Spleen (tissue), 7 donors: Measurements from ENCODE around the gene STX18.

Experiments
- POLR2A ChIP-seq, 3 donors: fragments of 450-650 bp; IDR thresholded peaks; one replicate each; pipeline ENCODE4 v1.5.1; 2017; ENCODE audit warnings: antibody characterized with exemption in 3 of 3, mild to moderate bottlenecking in 1 of 3
- POLR2AphosphoS5 ChIP-seq, 3 donors: sonication (generic); formaldehyde crosslinking; IDR thresholded peaks; one replicate each; pipeline ENCODE4 v1.5.1; 2017; ENCODE audit warnings: antibody characterized with exemption in 3 of 3
- TF ChIP-seq, protein P1 (sequence below), 11 experiments: fragments of 200-600 bp in 7 of 11; fragments of 450-650 bp in 4 of 11; sonication (generic) in 4 of 11; IDR thresholded peaks in 8 of 11; conservative IDR thresholded peaks in 3 of 11; 1 replicate in 7 of 11; 2 replicates in 4 of 11; pipeline versions ENCODE4 v1.4.0 to v1.8.0; 2016 to 2021; ENCODE audit warnings: antibody characterized with exemption in 11 of 11, inconsistent platforms in 4 of 11, mild to moderate bottlenecking in 1 of 11
- donor health status: DM: no; HTN: no; CAD: no; lungs with moderate emphysema.
- donor health status: DM: no; HTN: no; CAD: no.
- donor health status: DM: no; HTN: no; CAD: no.

DNA sequence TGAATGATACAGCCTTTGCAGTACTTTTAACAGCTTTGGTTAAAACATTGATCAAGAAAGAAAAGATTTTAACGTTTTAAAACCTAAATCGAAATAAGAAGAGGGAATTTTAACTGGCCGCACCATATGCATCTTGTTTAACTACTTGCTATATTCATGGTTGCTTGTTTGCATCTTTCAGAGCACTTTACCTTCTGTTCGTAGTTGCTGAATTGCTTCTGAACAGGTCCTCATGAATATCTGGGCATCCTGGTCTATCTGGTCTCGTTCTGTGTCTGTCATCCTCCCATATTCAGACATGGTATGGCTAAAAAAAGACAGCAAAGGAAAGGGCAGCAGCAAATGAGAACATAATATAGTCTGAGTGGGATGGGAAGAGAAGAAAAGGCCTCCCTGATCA lies 82.7 kb downstream of the STX18 start:
- TF ChIP-seq POLR2A (IDR thresholded peaks at IDR 0.05) (no peak), POLR2AphosphoS5 (IDR thresholded peaks at IDR 0.05) (no peak)
- TF ChIP-seq, protein P1, sequence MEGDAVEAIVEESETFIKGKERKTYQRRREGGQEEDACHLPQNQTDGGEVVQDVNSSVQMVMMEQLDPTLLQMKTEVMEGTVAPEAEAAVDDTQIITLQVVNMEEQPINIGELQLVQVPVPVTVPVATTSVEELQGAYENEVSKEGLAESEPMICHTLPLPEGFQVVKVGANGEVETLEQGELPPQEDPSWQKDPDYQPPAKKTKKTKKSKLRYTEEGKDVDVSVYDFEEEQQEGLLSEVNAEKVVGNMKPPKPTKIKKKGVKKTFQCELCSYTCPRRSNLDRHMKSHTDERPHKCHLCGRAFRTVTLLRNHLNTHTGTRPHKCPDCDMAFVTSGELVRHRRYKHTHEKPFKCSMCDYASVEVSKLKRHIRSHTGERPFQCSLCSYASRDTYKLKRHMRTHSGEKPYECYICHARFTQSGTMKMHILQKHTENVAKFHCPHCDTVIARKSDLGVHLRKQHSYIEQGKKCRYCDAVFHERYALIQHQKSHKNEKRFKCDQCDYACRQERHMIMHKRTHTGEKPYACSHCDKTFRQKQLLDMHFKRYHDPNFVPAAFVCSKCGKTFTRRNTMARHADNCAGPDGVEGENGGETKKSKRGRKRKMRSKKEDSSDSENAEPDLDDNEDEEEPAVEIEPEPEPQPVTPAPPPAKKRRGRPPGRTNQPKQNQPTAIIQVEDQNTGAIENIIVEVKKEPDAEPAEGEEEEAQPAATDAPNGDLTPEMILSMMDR (IDR thresholded peaks at IDR 0.05 in 8 of 11, conservative IDR thresholded peaks at IDR 0.05 in 3 of 11), result no peak
